ENCODE measurements around the gene SRSF6.
"Not testable (repeated sequence)": the region's sequence is repeated elsewhere in the genome, so short reads cannot be mapped to it uniquely, and the experiment has no call there.

The SRSF6 gene

DNA sequence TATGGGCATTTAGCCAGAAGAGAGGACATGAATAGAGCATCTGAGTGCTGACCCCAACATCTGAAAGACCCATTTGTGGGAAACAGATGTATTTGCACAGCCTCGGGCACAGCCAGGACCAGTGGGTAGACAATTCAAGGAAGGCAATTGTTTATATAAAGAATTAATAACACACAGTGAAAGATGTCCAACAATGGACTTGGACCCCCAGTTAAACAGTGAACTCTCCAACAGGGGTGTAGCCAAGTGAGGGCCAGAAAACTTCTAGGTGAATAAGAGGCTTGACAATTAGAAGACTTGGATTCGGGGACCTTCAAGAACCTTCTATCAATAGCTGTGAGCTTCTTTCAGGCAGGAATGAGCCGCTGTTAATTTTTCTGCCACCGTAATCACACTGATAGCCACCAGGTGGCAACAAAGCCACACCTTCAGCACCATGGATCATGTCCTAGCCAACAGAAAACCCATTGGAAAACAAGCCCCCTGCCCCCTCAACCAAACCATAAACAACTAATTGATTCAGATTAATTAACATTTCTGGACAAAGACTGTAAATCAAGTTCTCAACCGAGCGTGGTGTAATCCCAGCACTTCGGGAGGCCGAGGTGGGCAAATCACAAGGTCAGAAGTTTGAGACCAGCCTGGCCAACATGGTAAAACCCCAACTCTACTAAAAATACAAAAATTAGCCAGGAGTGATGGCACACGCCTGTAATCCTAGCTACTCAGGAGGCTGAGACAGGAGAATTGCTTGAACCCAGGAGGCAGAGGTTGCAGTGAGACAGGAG lies 8.8 kb upstream of the SRSF6 start:
- DNase-seq (ENCODE audit: low read depth in 2 of 2) = peak in 1 of 2 donors; percentile 15

GRCh38 chr20:43450841-43451799 lies 6.6 kb upstream of the SRSF6 start:
- no peak for DNase-seq (ENCODE audit: low read depth in 2 of 2)

- no peak for DNase-seq (ENCODE audit: low read depth in 2 of 2)
Observed at GRCh38 chr20:43452404-43453126, 5.1 kb upstream of the SRSF6 start.

- not testable (repeated sequence) for DNase-seq (ENCODE audit: low read depth in 2 of 2)
Observed at GRCh38 chr20:43456252-43456651, 1.4 kb upstream of the SRSF6 start.

GRCh38 chr20:43456809-43457639 lies 672 bp upstream of the SRSF6 start:
- DNase-seq (ENCODE audit: low read depth in 2 of 2) = peak; percentile 78

- DNase-seq (ENCODE audit: low read depth in 2 of 2) = peak in 1 of 2 donors; percentile 5
Observed at GRCh38 chr20:43458422-43458924, 777 bp downstream of the SRSF6 start.

GRCh38 chr20:43459022-43459942 lies 1.6 kb downstream of the SRSF6 start:
- no peak for DNase-seq (ENCODE audit: low read depth in 2 of 2)

DNA sequence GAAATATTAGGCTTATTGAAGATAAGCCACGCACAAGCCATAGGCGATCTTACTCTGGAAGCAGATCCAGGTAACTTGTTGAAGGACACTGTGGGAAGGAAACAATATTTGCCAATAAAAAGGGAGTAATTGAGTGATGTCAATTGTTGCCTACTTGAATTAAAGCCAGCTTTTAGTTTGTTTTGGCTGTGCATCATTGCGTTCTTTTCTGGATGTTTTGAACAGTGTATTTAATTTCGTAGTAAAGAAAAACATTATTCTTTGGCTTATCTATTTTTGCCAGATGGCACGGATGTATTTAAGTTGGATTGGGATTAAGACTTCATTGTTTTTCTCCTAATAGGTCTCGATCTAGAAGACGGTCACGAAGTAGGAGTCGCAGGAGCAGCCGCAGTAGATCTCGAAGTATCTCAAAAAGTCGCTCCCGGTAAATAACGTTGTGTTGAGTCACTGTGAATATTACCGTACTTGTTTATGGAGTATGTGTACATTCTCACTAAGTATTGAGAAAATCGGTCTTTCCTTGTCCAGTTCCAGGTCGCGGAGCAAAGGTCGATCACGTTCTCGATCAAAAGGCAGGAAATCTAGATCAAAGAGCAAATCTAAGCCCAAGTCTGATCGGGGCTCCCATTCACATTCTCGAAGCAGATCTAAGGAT lies 2.6 kb downstream of the SRSF6 start:
- DNase-seq (ENCODE audit: low read depth in 2 of 2) = no peak

- no peak for DNase-seq (ENCODE audit: low read depth in 2 of 2)
Observed at GRCh38 chr20:43460830-43461200, 3.1 kb downstream of the SRSF6 start.

DNA sequence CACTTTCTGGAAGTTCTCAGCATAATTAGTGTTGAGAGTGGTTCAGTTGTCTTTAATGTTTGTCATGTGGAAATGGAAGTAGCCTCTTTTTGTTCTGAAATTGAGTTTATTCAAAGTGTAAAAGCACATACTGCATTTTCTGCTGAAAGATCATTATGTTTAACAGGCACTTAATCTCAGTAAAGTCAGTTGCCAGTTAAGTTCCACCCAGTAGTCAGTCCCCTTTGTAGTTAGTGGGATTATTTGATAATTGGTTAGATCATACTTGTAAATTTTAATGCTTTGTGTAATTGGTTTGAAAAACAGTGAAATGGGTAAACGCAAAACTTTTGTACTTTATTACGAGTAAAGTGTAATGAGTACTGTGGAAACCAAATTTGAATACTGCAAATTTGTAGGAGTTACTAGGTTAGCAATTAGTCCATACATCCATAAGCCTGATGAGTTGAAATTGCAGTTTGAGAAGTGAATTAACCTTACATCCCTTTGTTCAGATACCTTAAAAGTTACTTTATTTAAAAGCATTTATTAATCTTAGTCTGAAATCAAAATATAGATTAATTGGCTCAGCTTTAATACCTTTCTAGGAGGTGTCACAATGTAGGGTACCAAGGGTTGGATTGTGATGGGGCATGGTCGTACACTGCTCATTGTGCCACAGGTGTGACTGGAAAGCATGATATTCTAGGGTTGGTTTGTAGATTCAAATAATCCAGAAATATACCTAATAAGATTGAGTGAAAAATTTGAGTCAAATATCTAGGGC lies 4.4 kb downstream of the SRSF6 start:
- DNase-seq (ENCODE audit: low read depth in 2 of 2) = no peak

GRCh38 chr20:43462660-43463526 lies 5.2 kb downstream of the SRSF6 start:
- no peak for DNase-seq (ENCODE audit: low read depth in 2 of 2)

- DNase-seq (ENCODE audit: low read depth in 2 of 2) = no peak
Observed at GRCh38 chr20:43463527-43464218, 6.0 kb downstream of the SRSF6 start.

DNA sequence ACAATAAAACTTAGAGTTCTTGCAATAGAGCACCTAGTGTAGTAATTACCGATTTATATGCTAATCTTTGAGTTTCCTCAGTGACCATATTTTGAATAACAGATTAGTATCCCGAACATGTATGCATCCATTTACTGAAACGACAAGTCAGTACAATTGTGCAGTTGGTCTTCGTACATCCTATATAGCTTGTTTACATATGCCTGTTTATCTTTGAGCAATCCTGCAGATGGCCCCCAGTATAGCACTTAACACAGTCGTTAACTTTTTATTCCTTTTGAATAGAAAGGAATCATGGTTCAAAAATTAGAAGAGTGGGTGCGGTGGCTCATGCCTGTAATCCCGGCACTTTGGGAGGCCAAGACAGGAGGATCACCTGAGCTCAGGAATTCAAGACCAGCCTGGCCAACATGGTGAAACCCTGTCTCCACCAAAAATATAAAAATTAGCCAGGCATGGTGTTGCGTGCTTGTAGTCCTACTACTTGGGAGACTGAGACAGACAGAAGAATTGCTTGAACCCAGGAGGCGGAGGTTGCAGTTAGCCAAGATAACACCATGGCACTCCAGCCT lies 6.6 kb downstream of the SRSF6 start:
- DNase-seq (ENCODE audit: low read depth in 2 of 2) = no peak

DNA sequence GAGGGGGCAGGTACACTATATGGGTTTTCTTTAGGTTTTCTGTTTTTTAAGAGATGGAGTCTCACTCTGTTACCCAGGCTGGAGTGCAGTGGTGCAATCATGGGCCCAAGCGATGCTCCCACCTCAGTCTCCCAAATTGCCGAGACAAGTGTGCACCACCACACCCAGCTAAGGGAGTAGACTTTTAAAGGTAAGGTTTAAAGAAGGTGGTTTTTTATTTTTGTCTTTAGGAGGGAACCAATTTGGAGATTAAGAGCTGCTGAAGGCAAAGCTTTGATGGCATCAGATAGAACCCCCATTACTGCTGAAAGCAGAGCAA lies 7.9 kb downstream of the SRSF6 start:
- DNase-seq (ENCODE audit: low read depth in 2 of 2) = no peak

- no peak for DNase-seq (ENCODE audit: low read depth in 2 of 2)
Observed at GRCh38 chr20:43467589-43467988, 9.9 kb downstream of the SRSF6 start.

DNA sequence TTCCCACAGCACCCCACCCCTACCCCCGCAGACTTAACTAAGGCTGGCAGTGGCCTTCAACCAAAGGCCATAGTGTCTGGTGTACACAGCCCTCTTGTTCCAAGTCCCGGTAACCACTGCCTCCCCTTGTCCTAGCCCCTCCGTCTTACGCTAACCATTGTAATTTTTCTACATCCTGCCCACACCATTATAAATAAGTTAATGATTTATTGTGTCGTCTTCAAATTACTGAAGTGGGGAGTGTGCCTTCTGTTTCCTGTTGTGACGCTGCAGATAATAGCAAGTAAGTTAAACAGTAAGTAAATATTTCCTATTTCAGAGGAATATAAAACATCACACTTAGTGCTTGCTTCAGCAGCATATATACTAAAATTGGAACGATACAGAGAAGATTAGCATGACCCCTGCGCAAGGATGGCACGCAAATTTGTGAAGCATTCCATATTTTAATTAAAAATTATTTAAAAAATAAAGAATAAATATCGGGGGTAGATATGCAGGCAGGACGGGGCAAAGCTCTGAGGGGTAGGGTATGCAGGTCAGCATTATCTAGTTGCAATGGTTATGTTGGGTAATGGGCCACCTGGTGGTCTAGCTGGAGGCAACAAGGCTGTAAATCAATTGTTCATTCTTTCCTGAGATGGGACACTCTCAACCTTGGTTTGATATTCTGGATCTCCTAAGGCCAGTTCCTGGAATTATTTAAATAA lies 15.1 kb downstream of the SRSF6 start:
- DNase-seq (ENCODE audit: low read depth in 2 of 2) = no peak
